ENCODE data around the gene PUM1.

The PUM1 gene

DNA sequence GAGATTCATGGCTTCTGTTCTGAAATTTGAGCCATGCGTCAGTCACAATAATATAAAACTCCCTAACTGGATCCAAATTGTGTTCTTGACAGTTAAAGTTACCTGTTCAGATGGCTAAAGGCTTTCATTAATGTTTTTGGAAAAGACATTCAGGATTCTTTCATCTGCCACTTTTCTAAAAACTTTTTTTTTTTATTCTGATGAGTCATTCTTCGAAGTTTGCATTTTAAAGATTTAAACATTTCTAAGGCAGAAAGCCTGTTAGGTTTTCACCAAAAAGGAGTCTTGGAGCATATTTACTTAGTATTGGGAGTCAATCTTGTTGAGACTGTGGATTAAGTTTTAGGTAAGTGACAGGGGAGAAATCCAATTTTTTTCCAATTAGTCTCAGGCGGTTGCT, 138.1 kb downstream of the PUM1 start:
- no peak for DNase-seq (ENCODE audit: low spot score)

DNA sequence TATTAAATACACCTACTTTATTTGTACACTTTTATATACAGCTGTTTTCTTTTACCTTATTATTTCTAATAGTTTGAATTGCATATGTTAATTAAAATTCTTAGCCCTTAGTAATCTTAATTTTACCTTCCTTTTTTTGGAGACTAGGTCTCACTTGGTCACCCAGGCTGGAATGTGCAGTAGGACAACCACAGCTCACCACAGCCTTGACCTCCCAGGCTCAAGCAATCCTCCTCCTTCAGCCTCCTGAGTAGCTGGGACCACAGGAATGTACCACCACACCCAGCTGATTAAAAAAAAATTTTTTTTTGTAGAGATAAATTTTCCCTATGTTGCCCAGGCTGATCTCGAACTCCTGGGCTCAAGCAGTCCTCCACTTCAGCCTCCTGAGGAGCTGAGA, 141.9 kb downstream of the PUM1 start:
- no peak for DNase-seq (ENCODE audit: low spot score)

GRCh38 chr1:30920827-30921226, 144.7 kb downstream of the PUM1 start:
- DNase-seq (ENCODE audit: low spot score) = no peak

- no peak for DNase-seq (ENCODE audit: low spot score)
Observed at GRCh38 chr1:30919025-30919881, 146.3 kb downstream of the PUM1 start.

DNA sequence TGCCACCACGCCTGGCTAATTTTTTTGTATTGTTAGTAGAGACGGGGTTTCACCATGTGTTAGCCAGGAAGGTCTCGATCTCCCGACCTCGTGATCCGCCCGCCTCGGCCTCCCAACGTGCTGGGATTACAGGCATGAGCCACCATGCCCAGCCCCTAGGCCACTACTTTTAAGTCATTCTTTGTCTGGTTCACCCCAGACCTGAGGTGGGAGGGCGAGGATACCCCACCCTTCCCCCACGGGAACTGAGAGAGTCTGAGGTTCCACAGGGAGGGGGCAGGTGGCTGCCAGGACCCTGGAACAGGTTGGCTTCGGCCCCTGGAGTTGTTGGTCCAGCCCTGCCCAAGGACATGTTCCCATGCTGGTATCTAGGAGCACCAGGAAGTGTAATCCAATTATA, 149.2 kb downstream of the PUM1 start:
- no peak for DNase-seq (ENCODE audit: low spot score)

DNA sequence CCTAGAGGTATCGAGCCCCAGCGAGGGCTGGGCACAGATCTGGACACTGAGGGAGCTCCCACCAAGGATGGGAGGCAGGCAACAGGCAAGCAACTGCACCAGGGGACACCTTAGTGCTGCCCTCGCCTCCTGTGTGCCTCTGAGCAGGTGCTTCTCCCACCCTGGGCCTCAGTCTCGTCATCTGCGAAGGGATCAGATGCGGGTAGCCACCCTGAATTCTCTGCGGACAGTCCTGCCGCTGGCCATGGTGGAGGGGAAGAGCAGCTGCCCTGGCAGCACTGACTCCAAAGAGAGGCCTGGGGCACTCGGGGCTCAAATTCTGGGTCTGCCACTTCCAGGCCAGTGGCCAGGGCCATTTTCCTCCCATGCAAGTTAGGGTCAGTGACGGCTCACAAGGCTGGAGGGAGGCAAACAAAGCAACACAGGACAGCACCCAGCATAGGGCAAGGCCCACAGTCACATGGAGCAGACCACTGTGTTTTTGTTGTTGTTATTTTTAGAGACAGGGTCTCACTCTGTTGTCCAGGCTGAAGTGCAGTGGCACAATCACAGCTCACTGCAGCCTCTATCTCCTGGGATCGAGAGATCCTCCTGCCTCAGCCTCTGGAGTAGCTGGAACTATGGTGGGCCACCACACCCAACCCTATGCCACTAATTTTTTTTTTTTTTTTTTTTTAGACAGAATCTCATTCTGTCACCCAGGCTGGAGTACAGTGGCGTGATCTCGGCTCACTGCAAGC, 149.9 kb downstream of the PUM1 start:
- no peak for DNase-seq (ENCODE audit: low spot score)

DNA sequence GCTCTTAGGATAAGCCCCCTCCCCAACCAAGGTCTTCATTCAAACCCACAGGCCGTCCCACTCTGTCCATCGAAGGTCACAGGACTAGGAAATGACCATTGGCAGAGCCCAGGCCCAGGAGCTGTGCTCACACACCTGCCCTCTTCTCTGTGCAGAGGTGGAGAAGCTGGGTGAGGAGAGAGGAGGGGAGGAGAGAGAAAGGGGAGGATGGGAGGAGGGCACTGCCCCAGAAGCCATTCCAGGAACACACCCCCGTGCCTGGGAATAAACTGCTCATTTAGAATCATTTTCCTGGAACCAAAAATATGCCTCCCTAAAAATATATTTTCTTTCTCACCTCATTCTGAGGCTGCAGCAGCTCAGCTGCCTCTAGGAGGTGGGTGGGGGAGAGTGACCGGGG, 150.6 kb downstream of the PUM1 start:
- no peak for DNase-seq (ENCODE audit: low spot score)

DNA sequence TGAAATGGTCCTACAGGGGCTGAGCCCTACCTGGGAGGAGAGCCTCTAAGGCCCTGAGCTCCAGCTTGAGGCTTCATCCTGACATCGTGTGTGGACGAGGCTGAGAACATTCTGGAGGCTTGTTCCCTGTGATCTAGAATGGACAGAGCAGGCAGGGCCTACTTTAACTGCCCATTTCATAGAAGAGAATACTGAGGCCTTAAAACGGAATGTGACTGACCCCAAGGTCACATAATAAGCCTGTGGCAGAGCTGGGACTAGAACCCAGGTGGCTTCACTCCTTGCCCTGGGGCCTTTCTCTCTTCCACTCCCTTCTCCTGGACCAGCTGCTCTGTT, 151.0 kb downstream of the PUM1 start:
- no peak for DNase-seq (ENCODE audit: low spot score)

DNA sequence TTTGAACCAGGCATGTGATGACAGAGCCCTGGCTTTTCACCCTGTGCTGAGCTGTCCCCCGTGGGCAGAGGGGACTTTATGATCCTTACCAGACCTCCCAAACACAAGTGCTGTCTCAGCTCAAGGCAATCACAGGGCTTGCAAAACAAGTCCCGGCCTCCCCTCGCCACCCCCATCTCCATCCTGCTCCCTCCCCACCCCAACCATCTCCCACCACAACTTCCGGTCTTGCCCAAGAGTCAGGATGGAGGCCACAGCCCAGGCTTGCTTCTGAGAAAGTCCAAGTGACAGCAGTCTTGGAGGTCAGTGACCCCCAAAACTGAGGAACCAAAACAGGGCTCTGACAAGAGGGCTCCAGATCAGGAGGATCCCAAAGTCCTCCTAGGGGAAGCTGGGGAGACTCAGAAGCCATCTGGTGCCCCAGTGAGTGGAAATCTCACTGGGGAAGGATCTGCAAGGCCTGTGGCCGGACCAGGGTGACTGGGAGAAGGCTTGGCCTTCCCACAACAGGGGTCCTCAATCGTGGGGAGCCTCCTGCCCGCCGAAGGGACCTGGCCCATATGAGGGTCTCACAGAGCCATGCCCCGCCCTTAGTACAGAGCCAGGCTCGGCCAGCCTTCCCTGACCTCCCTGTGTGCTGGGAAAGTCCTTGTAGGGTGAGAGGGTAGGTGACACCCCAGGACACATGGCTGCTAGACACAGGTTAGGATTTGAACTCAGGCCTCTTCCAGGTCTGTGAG, 152.4 kb downstream of the PUM1 start:
- DNase-seq (ENCODE audit: low spot score) = no peak

DNA sequence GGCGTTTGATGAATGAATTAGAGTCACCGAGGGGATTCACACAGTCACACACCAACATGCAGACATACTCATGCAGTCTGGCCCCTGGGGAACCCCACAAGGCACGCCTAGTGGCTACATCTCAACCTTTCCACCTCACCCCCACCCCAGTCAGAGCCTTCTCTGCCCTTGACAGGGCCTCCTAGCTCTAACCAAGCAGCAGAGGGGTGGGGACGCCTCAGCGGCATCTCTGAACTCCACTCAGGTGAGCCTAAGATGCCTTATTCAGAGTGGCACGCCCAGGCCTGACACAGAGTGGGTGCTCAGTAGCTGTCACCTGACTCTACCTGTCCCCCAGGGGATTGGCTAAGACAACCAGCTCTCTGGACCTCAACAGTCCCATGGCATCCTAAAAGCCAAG, 153.3 kb downstream of the PUM1 start:
- DNase-seq (ENCODE audit: low spot score) = no peak

- peak; percentile 32 for DNase-seq (ENCODE audit: low spot score)
Observed at GRCh38 chr1:30911059-30911954, 154.2 kb downstream of the PUM1 start.

- DNase-seq (ENCODE audit: low spot score) = no peak
Observed at GRCh38 chr1:30909365-30910068, 156.0 kb downstream of the PUM1 start.

GRCh38 chr1:30908696-30909364, 156.7 kb downstream of the PUM1 start, which contains the start of gene SDC3:
TSS of gene SDC3 (minus strand) at chr1:30908758. CDS start at chr1:30908586, 172 bp downstream.
- DNase-seq (ENCODE audit: low spot score) = no peak

DNA sequence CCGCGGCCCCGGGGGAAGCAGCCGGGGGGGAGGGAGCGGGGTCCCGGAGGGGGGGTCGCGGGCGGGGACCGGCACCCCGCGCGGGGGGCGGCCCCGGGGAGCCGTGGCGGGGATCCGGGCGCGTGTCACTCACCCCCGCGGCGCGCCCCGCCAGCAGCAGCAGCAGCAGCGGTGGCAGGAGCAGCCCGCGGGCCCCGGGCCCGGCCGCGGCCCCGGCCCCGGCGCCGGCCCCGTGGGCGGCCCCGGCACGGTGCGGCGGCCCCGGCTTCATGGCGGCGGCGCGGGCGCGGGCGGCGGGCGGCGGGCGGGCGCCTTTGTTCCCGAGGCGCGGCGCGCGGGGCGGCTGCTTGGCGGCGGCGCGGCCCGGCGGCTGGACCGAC, 157.2 kb downstream of the PUM1 start:
- no peak for DNase-seq (ENCODE audit: low spot score)

GRCh38 chr1:30907481-30908315, 157.8 kb downstream of the PUM1 start:
- no peak for DNase-seq (ENCODE audit: low spot score)

DNA sequence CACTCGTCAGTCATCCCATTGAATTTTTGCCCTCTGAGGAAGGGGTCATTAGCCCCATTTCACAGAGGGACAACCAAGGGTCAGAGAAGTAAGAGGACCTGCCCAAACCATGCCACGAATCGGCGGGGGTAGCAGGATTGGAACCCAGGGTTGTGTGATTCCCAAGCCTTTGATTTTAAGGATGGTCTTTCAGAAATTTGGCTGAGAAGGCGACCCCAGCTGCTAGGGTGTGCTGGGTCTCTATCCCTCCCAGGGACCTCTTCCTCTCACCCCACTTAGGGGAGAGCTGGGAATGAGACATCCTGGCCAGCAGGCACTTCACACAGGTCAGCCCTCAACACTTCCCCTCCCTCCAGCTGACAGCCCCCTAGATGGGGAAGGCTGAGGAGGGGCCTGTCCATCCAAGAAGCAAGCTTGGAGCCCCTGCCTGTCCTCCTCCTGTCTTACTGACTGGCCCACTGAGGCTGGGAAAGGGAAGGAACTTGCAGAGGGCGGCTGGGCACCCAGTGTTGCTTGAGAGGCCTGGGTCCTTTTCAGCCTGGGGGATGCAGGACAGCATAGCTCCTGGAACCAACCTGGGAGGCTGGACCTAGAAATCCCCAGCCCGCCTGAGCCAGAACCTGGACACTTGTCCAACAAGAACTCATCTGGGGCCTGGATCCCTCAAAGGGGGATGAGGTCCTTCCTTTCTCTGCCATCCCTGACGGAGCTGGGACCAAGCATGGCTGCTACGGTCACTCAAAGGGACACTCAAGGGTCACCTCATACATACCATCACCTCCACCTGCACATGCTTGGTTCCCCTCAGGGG, 158.7 kb downstream of the PUM1 start:
- no peak for DNase-seq (ENCODE audit: low spot score)

- DNase-seq (ENCODE audit: low spot score) = no peak
Observed at GRCh38 chr1:30905916-30906620, 159.4 kb downstream of the PUM1 start.

- DNase-seq (ENCODE audit: low spot score) = no peak
Observed at GRCh38 chr1:30905403-30905802, 160.1 kb downstream of the PUM1 start.

All from CD4-positive, alpha-beta T cell treated with Interleukin-2 at 100 ng/mL for 4 hours (primary cell).